Hepatic stellate cell (primary cell): ENCODE results near the gene LIPA.
"Not testable (repeated sequence)": the region's sequence is repeated elsewhere in the genome, so short reads cannot be mapped to it uniquely, and the experiment has no call there.

ENCODE experiments used
- DNase-seq: peaks from one replicate; pipeline ENCODE4 v3.0.0; 2011; ENCODE audit warnings: low spot score

LIPA gene

GRCh38 chr10:89251409-89252224, at the start of gene LIPA:
Gene LIPA (minus strand): TSS chr10:89251775. CDS start chr10:89247648, 4,127 bp downstream.
- peak; percentile 96 for DNase-seq

- DNase-seq = no peak
These were observed 49.7 kb upstream of the LIPA start for GRCh38 chr10:89301232-89301631.

DNA sequence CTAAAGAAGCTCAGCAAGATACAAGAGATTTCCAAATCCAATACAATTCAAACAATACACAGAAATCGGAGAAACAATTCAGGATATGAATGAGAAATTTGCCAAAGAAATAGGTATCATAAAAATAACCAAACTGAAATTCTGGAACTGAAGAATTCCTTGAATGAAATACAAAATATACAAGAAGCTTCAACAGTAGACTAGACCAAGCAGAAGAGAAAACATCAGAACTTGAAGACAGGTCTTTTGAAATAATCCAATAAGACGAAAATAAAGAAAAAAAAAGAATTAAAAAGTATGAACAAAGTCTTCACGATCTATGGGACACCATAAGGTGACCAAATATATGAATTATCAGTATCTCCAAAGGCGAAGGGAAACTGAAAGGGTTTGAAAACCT, 47.5 kb upstream of the LIPA start:
- DNase-seq = no peak

DNA sequence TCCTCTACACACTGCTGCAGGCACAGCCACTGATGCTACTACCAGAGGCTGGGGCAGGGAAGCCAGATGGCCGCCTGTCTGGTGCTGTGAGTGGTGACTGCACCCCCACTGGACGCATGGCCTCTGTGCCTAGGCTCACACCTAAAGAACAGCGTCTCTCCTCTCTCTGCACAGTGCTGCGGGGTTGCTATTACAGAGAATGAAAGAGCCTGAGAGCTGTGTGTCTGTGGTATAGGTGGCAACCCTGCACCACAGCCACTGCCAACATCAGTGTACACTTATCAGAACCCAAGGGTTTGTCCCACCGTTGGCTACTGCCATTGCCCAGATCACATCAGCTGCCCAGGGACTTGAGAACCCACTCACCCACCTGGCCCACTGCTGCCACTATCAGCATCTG, 46.2 kb upstream of the LIPA start:
- no peak for DNase-seq

GRCh38 chr10:89297356-89297755, 45.8 kb upstream of the LIPA start:
- no peak for DNase-seq

DNA sequence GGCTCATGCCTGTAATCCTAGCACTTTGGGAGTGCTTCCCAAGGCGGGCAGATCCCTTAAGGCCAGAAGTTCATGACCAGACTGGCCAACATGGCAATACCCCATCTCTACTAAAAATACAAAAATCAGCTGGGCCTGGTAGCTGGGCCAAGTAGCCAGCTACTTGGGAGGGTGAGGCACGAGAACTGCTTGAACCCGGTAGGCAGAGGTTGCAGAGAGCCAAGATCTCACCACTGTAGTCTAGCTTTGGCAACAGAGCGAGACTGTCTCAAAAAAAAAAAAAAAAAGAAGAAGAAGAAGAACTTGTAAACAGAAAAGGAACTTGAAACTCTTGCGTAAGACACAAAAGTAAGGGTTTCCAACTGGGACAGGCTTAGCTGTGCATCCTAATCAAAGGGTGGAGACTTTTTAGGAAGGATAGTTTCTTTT, 44.7 kb upstream of the LIPA start:
- DNase-seq = no peak

GRCh38 chr10:89295597-89295996, 44.0 kb upstream of the LIPA start:
- DNase-seq = peak; percentile 40

GRCh38 chr10:89294721-89295239, 43.2 kb upstream of the LIPA start:
- no peak for DNase-seq

DNA sequence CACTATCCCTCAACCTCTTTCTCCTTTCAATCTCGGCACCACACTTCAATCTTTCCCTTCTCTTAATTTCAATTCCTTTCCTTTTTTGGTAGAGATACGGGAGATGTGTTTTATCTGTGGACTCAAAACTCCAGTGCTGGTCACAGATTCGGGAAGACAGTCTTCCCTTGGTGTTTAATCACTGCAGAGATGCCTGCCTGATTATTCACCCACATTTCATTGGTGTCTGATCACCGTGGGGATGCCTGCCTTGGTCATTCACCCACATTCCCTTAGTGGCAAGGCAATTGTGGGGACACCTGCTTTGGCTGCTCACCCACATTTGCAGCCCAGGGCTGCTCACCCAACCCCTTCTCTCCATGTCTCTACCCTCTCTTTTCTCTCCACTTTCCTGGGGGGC, 33.7 kb upstream of the LIPA start:
- not testable (repeated sequence) for DNase-seq

- DNase-seq = not testable (repeated sequence)
These were observed 33.1 kb upstream of the LIPA start for GRCh38 chr10:89284711-89285110.

- no peak for DNase-seq
These were observed 32.4 kb upstream of the LIPA start for GRCh38 chr10:89283936-89284475.

DNA sequence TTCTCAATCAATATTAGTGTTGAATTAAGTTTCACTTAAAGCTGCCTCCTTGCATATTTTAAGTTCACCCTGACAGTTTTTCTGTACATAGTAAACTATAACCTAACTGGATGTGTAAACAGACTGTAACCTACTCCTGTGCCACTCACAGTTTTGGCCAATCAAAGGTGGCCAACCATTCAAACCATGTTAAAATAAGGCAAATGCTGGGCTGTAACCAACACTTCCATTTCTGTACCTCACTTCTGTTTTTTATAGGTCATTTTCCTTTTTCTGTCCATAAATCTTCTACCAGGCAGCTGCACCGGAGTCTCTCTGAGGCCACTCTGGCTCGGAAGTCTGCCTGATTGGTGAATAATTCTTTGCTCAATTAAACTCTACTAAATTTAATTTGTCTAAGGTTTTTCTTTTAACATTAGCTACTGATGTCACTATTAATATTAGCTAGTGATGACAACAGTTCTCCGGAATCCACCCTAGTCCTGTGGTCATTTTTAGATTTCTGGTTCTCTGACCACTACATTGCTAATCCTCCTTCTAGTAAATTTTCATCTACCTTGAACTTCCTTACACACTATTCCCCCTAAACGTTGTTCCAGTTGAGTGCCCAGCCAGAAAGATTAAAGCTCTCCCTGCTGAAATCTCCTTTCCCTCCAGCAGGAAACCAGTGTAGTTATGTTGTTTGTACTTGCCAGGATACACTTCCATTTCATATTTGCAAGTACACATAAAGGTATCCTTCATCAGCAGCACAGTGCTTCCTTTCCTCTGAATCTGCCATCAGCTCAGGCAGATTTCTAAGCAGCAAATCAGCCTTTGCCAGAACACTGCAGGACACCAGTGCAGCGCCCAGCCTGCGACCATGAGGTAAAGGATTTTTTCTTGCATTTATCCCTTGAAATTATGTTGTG, 31.7 kb upstream of the LIPA start:
- no peak for DNase-seq

DNA sequence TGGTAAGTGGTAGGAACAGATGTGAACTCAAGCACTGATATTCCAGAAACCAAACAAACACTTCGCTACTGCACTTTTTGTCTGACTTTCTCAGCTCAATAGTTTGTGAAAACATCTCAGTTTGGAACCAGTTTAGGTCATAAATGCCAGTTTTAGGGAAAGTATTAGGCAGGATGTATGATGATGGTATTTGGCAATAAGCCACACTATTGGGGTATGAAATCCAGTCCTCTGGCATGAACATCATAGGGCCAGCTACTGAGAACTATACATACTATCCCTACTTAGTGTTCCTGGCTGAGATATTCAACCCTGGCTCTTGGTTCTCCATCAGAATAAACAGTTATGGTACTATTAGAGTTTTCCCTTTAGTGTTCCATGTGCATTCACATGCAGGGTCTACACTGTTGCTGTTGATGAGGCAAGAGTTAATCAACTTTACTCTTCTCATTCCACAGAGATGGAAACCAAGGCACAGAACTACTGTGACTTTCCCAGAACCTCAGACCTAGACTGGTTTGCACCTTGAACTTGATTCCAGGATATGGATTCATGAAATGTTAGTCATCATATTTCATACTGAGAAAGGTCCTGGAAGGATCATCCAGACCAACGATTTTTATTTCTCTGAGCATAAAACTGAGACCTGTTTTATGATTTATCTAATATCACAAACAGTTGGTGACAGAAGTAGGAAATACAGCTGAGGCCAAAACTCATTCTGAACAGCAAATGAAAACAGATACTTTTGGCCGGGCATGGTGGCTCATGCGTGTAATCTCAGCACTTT, 30.2 kb upstream of the LIPA start:
- no peak for DNase-seq

DNA sequence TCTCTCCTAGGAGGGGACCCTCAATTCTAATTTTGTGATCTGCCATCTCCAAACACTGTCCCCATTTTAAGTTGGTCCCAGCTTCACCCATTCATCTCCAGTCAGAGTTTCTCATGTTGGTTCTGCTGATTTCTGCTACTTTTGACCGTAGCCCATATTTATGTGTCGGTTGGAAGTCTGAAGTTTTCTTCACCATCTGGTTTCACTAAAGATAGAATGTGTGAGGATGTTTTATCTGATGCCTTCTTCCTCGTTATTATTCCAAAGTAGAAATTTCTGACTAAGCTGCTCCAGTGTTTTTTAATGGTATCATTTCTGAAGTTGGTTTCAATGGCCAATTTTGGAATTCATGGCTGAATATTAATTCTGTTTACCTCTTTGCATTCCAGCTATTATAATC, 28.9 kb upstream of the LIPA start:
- no peak for DNase-seq

DNA sequence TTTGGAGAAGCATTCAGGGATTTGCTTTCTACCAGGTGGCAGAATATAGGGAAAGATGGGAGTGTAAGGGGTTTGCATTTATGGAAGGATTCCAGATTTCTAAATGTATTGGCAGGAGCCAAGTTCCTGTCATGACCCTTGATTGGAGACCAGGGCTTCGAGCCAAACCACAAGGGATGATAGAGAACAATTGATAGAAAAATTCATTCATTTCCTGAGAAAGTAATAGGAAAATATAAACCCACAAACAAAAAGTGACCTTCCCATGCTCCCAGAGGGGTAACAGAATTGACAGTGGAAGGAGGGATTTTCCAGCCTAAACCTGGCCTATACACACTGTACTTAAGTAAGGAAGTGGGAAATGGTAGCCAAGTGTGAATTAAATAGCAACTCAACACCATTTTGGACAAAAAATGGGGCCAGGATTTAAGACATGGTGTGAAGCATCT, 27.9 kb upstream of the LIPA start:
- no peak for DNase-seq

DNA sequence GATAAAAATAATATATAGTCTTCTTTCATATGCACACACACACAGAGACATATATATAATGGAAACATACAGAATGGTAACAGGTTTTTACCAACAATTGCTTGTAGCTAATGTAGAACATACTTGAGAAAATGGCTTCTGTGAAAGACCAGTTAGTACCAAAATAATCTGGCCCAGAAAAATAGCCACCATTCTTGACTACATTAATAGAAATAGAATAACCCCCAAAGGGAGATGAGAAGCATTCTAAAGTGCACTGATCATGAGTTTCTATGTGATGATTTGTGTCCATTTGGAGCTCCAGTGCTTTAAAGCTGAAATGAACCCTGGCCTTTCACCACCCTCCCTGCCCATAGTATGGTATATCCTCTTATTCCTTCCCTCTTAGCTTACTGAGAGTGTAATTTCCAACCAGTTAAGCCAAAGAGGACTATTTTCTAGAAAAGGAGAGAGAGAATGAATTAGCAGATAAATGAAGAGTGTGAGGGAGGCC, 27.4 kb upstream of the LIPA start:
- no peak for DNase-seq

GRCh38 chr10:89278034-89278535, 26.5 kb upstream of the LIPA start:
- peak; percentile 69 for DNase-seq

- DNase-seq = no peak
These were observed 23.8 kb upstream of the LIPA start for GRCh38 chr10:89275383-89275782.

DNA sequence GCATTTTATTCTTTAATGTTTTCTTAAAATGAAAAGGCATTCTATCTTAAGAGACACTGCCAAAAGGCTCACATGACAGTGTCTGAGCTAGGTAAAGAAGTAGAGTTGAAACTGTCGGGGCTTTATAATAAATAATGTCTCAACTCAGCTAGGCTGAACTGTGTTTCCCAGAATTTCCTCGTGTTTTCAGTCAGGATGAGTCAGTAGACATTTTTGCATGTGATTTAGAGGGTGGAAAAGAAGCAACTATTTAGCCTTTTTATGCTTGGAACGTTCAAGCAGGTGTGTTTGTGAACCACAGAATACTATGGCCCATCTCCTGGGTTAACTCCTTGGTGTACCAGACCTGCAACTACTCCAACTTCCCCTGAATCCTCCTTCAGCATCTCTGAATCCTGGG, 23.4 kb upstream of the LIPA start:
- DNase-seq = no peak

- no peak for DNase-seq
These were observed 22.1 kb upstream of the LIPA start for GRCh38 chr10:89273680-89274079.

DNA sequence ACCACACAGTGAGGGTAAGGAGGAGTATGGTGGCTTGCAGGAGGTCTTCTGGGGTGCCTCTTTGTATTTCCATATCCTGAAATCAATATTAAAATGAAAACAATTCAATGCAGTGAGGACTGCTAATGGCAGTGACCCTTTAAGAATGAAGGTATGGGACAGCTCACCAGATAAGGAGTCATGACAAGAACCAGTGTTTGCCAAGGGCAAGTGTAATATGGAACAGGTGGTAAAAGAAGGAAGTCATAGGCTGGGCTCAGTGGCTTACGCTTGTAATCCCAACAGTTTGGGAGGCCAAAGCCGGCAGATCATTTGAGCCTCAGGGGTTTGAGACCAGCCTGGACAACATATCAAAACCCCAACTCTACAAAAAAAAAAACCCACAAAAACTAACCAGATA, 20.0 kb upstream of the LIPA start:
- no peak for DNase-seq
